OCI-LY3 (cell line): ENCODE results near the gene TTC7B.

Experiments
- H2AFZ ChIP-seq: fragments of 200-600, 300-600 bp; shearing (Covaris generic); 2 replicates; pipeline ENCODE4 v1.6.0; 2014; ENCODE audit warnings: antibody characterized with exemption, low read depth, low read length
- H3K27ac ChIP-seq: fragments of 200-600, 300-600 bp; sonication (generic); 2 replicates; pipeline ENCODE4 v1.5.1; 2014; ENCODE audit warnings: mild to moderate bottlenecking, low read length, moderate library complexity, mixed read lengths
- H3K27me3 ChIP-seq: fragments of 200-600, 300-600 bp; sonication (generic); 2 replicates; pipeline ENCODE4 v1.6.1; 2014; ENCODE audit warnings: low read depth, low read length, mixed read lengths
- H3K36me3 ChIP-seq: fragments of 200-600, 300-600 bp; sonication (generic); replicated peaks from 2 replicates; pipeline ENCODE3; 2014; ENCODE audit warnings: low read depth, low read length, mixed read lengths
- H3K4me1 ChIP-seq: fragments of 300-600, 200-600 bp; sonication (generic); 2 replicates; pipeline ENCODE4 v1.6.1; 2014; ENCODE audit warnings: low read length, mixed read lengths
- H3K4me2 ChIP-seq: fragments of 200-600, 300-600 bp; sonication (generic); 2 replicates; pipeline ENCODE4 v1.6.1; 2014; ENCODE audit warnings: low read length, mixed read lengths
- H3K4me3 ChIP-seq: fragments of 300-600, 200-600 bp; sonication (generic); 2 replicates; pipeline ENCODE4 v1.5.1; 2014; ENCODE audit warnings: antibody characterized with exemption, mild to moderate bottlenecking, low read length, moderate library complexity
- H3K79me2 ChIP-seq: fragments of 300-600, 200-600 bp; shearing (Covaris generic); 2 replicates; pipeline ENCODE4 v1.6.1; 2014; ENCODE audit warnings: mild to moderate bottlenecking, low read length, mixed read lengths
- H3K9ac ChIP-seq: fragments of 300-600, 200-600 bp; shearing (Covaris generic); 2 replicates; pipeline ENCODE4 v1.6.0; 2014; ENCODE audit warnings: mild to moderate bottlenecking, low read length, moderate library complexity
- H3K9me3 ChIP-seq: fragments of 200-600, 300-600 bp; shearing (Covaris generic); 2 replicates; pipeline ENCODE4 v1.6.1; 2014; ENCODE audit warnings: low read length, mixed read lengths; ENCODE audit not compliant: insufficient read depth
- H4K20me1 ChIP-seq: fragments of 200-600, 300-600 bp; sonication (generic); 2 replicates; pipeline ENCODE4 v1.6.1; 2016; ENCODE audit warnings: low read length, mixed read lengths; ENCODE audit not compliant: insufficient read depth
- EZH2phosphoT487 ChIP-seq: fragments of 200-600 bp; shearing (Covaris generic); IDR thresholded peaks from 2 replicates; pipeline ENCODE4 v1.6.1; 2018; ENCODE audit warnings: antibody characterized with exemption, mixed run types, low read depth
- TF ChIP-seq, protein P1 (sequence below): fragments of 200-600, 300-600 bp; sonication (generic); IDR thresholded peaks from 2 replicates; pipeline ENCODE4 v1.5.1; 2014; ENCODE audit warnings: antibody characterized with exemption, low read length, low read depth

TTC7B gene

GRCh38 chr14:90553298-90553920 lies 262.8 kb downstream of the TTC7B start:
- no peaks in the 10 kb centered on the region for H3K9me3 ChIP-seq
- no peak overlapping the region for H3K27ac ChIP-seq
- no peaks in the 10 kb centered on the region for H3K4me1 ChIP-seq
- no peak overlapping the region for H3K4me3 ChIP-seq
- TF ChIP-seq EZH2phosphoT487, result no peak
- TF ChIP-seq, protein P1, sequence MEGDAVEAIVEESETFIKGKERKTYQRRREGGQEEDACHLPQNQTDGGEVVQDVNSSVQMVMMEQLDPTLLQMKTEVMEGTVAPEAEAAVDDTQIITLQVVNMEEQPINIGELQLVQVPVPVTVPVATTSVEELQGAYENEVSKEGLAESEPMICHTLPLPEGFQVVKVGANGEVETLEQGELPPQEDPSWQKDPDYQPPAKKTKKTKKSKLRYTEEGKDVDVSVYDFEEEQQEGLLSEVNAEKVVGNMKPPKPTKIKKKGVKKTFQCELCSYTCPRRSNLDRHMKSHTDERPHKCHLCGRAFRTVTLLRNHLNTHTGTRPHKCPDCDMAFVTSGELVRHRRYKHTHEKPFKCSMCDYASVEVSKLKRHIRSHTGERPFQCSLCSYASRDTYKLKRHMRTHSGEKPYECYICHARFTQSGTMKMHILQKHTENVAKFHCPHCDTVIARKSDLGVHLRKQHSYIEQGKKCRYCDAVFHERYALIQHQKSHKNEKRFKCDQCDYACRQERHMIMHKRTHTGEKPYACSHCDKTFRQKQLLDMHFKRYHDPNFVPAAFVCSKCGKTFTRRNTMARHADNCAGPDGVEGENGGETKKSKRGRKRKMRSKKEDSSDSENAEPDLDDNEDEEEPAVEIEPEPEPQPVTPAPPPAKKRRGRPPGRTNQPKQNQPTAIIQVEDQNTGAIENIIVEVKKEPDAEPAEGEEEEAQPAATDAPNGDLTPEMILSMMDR, result no peak
- no peaks in the 10 kb centered on the region for H3K79me2 ChIP-seq
- H3K27me3 ChIP-seq, result no peaks in the 10 kb centered on the region
- H4K20me1 ChIP-seq, result no peaks in the 10 kb centered on the region
- no peak overlapping the region for H2AFZ ChIP-seq
- H3K36me3 ChIP-seq, result no peaks in the 10 kb centered on the region
- no peak overlapping the region for H3K4me2 ChIP-seq
- H3K9ac ChIP-seq, result no peak overlapping the region

DNA sequence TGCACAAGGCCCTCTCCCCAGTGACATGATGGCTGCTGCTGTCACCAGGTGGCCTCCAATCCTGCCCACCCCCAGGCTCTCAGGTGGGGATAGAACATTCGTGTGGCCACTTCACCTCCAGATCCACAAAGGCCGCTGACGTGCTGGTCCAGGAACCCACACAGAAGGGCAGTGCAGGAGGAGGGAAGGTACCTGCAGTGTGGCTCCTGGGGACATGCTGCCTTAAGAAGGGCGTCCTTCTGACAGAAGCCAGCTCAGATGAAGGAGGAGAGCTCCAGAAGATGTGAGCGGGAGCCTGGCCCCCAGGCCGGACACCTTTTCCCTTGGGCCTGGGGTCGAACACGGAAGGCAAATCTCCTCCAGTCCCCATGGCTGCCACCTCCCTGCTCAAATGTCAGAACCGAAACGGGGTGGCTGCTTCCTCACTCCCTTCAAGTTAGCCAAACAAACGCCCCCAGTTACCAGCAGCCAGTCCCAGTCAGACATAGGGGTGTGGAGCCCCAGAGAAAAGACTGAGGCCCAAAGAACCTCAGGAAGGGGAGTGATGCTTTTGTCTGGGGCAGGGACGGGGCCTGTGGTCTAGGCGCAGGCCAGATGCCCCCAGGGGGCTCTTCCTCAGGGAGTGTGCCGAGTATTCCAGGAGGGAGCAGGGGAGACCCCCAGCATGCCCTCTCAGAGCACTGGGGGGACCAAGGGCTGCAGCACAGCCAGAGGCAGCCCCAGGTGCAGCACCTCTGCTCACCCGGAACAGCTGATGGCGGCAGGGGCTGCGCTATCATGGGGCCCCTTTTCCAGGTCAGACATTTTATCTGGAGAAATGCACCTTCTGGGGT lies 263.5 kb downstream of the TTC7B start:
- Histone ChIP-seq H3K36me3 (no peaks in the 10 kb centered on the region), H3K27me3 (no peaks in the 10 kb centered on the region), H3K79me2 (no peaks in the 10 kb centered on the region), H3K4me3 (no peak overlapping the region), H3K4me1 (no peaks in the 10 kb centered on the region), H4K20me1 (no peaks in the 10 kb centered on the region), H3K4me2 (no peak overlapping the region), H2AFZ (no peak overlapping the region), H3K9ac (no peak overlapping the region), H3K27ac (no peak overlapping the region), H3K9me3 (no peaks in the 10 kb centered on the region)
- TF ChIP-seq EZH2phosphoT487, result no peak
- TF ChIP-seq, protein P1, result no peak

DNA sequence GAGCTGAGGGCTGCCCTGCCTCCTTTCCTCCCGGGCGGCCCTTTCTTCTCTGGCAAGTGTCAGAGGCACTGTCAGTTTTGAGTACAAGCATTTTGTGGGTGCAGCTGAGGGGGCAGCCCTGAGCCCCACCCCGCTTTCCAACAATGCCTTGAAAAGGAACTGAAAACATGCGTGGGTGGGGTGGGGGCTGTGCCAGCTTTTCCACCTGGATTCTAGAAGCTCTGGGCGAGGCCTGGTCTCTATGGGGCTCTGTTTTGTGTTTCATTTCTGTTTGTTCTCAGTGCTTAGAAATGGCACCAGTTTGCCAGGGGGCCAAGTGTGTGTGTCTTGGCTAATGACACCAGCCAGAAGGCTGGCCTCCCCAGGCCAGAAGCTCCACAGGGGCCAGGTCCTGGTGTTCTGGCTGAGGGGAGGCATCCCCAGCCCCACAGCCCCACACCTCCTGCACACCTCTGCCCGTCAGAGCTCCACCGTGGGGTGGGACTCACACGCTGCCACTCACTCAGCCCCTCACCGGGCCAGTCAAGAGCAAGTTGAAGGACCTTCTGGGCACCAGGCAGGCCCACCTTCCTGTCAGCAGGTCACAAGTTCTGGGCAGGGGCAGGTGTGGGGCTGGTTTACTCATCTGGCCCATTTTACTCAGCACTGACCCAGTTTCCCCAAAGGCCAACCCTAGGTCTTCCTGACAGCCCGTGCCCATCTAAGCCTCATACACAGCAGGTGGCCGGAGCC lies 264.3 kb downstream of the TTC7B start:
- Histone ChIP-seq H3K79me2 (no peaks in the 10 kb centered on the region), H2AFZ (no peak overlapping the region), H3K4me3 (no peak overlapping the region), H3K4me1 (no peaks in the 10 kb centered on the region), H3K9me3 (no peaks in the 10 kb centered on the region), H3K27ac (no peak overlapping the region), H3K4me2 (no peak overlapping the region), H3K27me3 (no peaks in the 10 kb centered on the region), H4K20me1 (no peaks in the 10 kb centered on the region), H3K9ac (no peak overlapping the region), H3K36me3 (no peaks in the 10 kb centered on the region)
- TF ChIP-seq, protein P1, result no peak
- TF ChIP-seq EZH2phosphoT487, result no peak

GRCh38 chr14:90551070-90551704 lies 265.0 kb downstream of the TTC7B start:
- H3K79me2 ChIP-seq, result no peaks in the 10 kb centered on the region
- no peaks in the 10 kb centered on the region for H3K27me3 ChIP-seq
- no peak overlapping the region for H3K27ac ChIP-seq
- H3K9ac ChIP-seq, result no peak overlapping the region
- no peak for TF ChIP-seq EZH2phosphoT487
- TF ChIP-seq, protein P1, result no peak
- no peak overlapping the region for H3K4me2 ChIP-seq
- no peaks in the 10 kb centered on the region for H3K36me3 ChIP-seq
- H4K20me1 ChIP-seq, result no peaks in the 10 kb centered on the region
- no peak overlapping the region for H3K4me3 ChIP-seq
- H2AFZ ChIP-seq, result no peak overlapping the region
- no peaks in the 10 kb centered on the region for H3K4me1 ChIP-seq
- H3K9me3 ChIP-seq, result no peaks in the 10 kb centered on the region
